Measurements from ENCODE around the gene CYP2C18. TPM values are rescaled to one million over a fixed set of nuclear protein-coding genes. Genes with fewer than 3 reads are reported as not detected.

Gene CYP2C18
- total RNA-seq, 4 donors from 2014 or later: not detected

GRCh38 chr10:94784256-94784655 lies 100.7 kb downstream of the CYP2C18 start:
- Histone ChIP-seq H3K4me3 (no peak overlapping the region), H3K27me3 (no peaks in the 10 kb centered on the region), H3K9me3 (no peaks in the 10 kb centered on the region), H3K4me1 (no peaks in the 10 kb centered on the region), H3K36me3 (no peaks in the 10 kb centered on the region), H3K27ac (no peak overlapping the region)
- no peak for TF ChIP-seq EP300 (IDR thresholded peaks at IDR 0.05)
- TF ChIP-seq CTCF (IDR thresholded peaks at IDR 0.05): no peak
- DNase-seq (ENCODE audit: low spot score in 2 of 2): no peak

- Histone ChIP-seq H3K4me1 (no peaks in the 10 kb centered on the region), H3K4me3 (no peak overlapping the region), H3K9me3 (no peaks in the 10 kb centered on the region), H3K27ac (no peak overlapping the region), H3K36me3 (no peaks in the 10 kb centered on the region), H3K27me3 (no peaks in the 10 kb centered on the region)
- no peak for DNase-seq (ENCODE audit: low spot score in 2 of 2)
- TF ChIP-seq CTCF (IDR thresholded peaks at IDR 0.05): no peak
- no peak for TF ChIP-seq EP300 (IDR thresholded peaks at IDR 0.05)
- no peak for TF ChIP-seq POLR2A (IDR thresholded peaks at IDR 0.05)
- 66 to 69% methylated on average over 2 of the region's 2 CpGs for WGBS, 2 donors
Measured at GRCh38 chr10:94785211-94785610, 101.7 kb downstream of the CYP2C18 start.

Other genes starting within 250 kb of the CYP2C18 start
- 10 to 100 TPM in 1 of 4 donors, 1 to 10 TPM in 3; 3.1 to 11.8 (median 5.8) TPM for gene HELLS, start 137.9 kb upstream of the CYP2C18 start, total RNA-seq
- not detected for gene CYP2C19, start 79.0 kb downstream of the CYP2C18 start, total RNA-seq

All from tibial nerve (tissue), 4 donors.